Hepatocyte (in vitro differentiated cells): Measurements from ENCODE around the gene FCGBP.
"Not testable (repeated sequence)": the region's sequence is repeated elsewhere in the genome, so short reads cannot be mapped to it uniquely, and the experiment has no call there.

ENCODE experiments used
- EZH2phosphoT487 ChIP-seq: fragments of 200-600 bp; sonication (generic); IDR thresholded peaks from one replicate; pipeline ENCODE4 v1.6.1; 2018; ENCODE audit warnings: antibody characterized with exemption, mild to moderate bottlenecking, low read depth, moderate library complexity; ENCODE audit not compliant: unreplicated experiment, severe bottlenecking
- TF ChIP-seq, protein P1 (sequence below): fragments of 200-600 bp; sonication (generic); IDR thresholded peaks from 2 replicates; pipeline ENCODE4 v1.5.1; 2016; ENCODE audit warnings: antibody characterized with exemption, mild to moderate bottlenecking; ENCODE audit not compliant: poor library complexity

- TF ChIP-seq, protein P1, sequence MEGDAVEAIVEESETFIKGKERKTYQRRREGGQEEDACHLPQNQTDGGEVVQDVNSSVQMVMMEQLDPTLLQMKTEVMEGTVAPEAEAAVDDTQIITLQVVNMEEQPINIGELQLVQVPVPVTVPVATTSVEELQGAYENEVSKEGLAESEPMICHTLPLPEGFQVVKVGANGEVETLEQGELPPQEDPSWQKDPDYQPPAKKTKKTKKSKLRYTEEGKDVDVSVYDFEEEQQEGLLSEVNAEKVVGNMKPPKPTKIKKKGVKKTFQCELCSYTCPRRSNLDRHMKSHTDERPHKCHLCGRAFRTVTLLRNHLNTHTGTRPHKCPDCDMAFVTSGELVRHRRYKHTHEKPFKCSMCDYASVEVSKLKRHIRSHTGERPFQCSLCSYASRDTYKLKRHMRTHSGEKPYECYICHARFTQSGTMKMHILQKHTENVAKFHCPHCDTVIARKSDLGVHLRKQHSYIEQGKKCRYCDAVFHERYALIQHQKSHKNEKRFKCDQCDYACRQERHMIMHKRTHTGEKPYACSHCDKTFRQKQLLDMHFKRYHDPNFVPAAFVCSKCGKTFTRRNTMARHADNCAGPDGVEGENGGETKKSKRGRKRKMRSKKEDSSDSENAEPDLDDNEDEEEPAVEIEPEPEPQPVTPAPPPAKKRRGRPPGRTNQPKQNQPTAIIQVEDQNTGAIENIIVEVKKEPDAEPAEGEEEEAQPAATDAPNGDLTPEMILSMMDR, result not testable (repeated sequence)
- not testable (repeated sequence) for TF ChIP-seq EZH2phosphoT487
Measured at GRCh38 chr19:39901681-39902080, 32.8 kb downstream of the FCGBP start.
